GM18861 (cell line): ENCODE measurements around the gene CLEC16A.
"Not testable (repeated sequence)": the region's sequence is repeated elsewhere in the genome, so short reads cannot be mapped to it uniquely, and the experiment has no call there.

ENCODE experiments used
- ATAC-seq: cut with Tn5 transposase; IDR thresholded peaks from one replicate; pipeline ENCODE4 v1.9.1; 2021; ENCODE audit not compliant: unreplicated experiment

CLEC16A gene

DNA sequence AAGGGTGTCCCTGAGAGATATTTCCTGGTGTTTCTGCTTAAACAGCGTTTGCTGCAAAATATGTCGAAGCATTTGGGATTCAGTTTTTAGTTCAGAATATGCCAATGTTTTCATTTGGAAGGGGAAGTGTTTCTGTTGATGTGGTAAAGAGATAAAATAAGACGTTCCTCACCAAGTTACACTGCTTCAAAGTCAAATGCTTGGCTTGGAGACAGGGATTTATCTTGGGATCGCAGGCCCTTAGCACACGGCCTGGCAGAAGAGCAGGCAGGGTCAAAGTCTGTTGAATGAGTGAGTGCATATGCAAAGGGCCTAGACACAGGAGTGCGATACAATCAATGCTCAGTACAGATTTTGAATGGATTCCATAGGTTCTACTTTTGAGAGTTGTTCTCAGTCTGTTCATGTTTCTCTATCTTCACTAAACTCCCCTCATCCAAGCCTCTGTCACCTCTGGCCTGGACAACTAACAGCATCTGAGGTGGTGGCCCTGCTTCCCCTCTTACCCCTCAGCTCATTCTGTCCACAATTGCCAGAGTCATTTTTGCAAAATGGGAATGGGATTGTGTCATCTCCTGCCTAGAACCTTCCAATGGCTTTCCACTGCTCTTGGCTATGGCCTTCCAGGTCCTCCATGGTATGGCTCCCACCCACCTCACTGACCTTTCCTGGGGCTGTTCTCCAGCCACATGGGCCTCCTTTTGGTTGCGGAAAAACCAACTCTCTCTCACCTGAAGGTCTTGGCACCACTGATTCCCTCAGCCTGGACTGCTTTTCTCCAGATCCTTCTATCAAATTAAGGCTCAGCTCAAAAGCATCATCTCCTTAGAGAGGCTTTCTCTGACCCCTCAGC is 5.3 kb upstream of the CLEC16A start:
- no peak for ATAC-seq

DNA sequence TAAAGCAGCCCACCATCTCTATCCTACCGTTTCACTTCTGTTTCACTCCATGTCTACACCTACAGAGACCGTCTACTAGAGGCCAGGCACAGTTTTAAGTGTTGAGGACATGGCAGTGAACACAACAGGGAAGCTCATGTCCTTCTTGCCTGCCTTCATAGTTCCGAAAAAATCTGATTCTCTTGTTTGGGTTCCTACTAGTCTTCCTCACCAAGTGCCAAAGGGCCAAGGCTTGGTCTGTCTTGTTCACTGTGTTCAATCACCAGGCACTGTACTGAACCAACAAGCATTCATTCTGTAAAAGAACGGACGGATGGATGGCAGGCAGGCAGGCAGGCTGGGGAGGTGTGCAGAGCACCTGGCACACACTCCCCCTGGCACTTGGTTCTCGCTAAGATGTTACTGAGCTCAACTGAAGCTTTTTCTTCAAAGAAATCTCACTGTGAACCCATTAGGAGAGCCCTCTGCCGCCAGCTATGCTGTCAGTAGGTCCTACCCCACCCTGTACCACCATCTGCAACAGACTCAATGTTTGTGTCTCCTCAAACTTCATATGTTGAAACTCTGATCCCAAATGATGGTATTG is 4.6 kb upstream of the CLEC16A start:
- ATAC-seq: no peak

DNA sequence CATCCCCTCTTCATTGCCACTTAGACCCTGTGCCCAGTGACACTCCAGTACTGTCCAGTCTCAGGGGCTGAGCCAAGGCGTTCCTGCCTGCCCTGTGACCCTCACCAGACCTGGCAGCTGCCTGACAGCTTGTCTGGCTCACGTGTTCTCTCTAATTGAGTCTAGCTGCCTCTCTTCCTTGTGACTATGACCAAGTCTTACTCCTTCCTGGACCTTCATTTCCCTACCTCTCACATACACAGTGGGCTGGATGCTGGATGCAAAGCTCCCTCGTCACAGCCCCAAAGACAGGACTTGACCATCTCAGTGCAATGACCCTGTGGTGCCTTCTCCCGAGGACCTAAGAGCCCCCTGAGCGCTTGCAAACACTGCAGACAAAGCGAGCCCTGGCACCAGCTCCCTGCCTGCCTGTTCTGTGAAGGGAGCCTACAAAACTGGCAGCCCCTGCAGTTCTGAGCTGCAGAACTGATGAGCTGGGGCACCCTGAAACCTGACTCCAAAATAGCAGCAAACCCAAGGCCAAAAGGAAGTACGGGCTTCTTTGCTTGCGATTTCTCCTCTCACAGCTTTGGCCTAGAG is 3.8 kb upstream of the CLEC16A start:
- ATAC-seq: no peak

DNA sequence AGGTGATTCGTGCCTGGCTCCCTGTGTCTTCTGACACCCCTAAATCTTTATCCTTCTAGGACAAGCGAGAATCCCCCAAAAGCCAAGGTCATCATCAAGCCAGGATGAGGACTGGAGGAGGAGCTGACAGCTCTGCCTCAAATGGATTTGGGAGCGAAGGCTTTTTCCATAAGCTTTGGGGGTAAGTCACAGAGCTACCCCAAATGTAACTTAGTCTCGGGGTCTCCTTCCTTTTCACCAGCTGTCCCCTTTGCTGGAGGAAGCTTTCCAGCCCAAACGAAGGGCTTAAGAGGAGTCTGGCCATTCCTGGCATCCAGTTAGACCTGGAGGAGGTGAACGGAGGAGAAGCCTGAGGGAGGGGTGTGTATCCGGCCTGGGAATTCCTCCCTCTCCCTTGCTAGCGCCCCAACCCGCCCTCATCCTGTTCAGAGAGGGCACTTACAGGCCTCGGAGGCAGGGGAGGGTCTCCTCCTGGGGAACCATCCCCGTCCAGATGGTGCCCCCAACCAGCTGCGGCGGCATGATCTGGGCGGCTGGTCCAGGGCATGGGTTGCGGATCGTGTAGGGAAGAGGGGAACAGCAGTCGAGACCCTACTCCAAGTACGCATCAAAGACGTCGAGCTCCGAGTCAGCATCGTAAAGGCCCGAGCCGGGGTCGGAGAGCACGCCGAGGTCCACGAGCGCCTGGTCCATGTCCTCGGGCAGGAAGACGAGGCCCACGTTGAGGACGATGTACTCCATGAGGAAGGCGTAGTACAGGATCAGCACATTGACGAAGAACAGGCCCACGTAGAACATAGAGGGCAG is 3.0 kb upstream of the CLEC16A start:
- no peak for ATAC-seq

DNA sequence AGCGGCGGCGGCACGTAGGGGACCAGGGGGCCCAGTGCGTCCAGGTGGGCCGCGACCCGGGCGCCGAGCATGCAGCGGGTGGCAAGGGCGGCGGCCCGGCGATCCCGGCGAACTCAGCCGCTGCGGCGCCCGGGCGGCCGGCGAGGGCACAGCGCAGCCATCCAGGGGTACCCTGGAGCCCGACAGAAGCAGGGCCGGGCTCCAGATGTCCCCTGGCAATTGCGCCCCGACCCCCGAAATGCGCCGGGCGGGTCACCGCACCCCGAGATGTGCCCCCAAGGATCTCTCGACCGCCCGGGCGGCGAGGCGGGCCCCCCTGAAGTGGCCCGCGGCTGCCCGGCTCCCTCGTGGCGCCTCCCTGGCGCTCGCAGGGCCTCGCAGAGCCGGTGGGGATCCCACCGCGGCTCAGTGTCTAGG is 2.4 kb upstream of the CLEC16A start:
- not testable (repeated sequence) for ATAC-seq

DNA sequence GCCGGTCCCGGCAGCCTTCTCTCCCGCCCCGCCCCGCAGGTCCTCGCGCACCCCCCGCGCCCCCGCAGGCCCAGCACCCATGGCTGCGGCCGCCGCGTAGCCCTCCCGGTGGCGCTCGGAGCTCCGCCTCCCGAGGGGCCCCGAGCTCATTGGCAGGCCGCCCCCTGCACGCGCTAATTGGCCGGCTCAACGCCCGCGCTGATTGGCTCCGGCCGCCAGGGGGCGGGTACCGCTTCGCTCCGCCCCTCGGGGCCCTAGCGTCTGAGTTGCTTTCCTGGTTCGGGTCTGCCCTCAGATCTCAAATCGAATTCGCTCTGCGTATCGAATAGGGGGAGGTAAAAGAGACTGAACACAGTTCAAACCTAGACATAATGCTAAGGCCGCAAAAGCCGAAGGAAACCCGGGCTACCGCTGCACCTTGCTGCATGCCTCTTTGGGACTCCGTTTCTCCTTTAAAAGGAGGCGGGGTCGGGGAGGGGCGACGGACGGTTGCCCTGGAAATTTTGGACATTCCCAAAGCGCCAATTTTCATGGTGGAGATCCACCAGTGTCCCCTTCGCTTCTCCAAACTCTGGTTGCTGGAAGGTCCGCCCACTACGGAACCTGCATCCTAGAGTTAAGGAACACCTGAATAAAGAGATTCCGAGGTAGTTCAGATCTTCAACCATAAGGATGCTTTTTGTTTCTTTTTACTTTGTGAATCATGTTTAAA is 1.9 kb upstream of the CLEC16A start, which contains the start of gene DEXI:
TSS of gene DEXI (minus strand) at position 117 of the 712 bp plus-strand sequence. CDS start 463 bp downstream, outside the sequence.
- ATAC-seq: peak; percentile 47

DNA sequence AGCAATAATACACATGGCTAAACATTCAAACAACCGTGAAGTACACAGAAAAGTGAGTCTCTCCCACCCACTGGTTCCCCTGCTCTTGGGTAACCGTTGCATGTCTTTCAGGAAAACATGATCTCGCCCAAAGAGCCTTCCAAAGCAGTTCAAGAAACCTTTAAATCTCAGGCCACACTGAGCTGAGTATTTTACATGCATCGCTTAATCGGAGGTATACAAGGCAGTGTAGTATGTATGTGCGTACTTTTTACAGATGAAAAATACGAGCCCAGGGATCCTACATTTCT is 1.4 kb upstream of the CLEC16A start:
- ATAC-seq: no peak

DNA sequence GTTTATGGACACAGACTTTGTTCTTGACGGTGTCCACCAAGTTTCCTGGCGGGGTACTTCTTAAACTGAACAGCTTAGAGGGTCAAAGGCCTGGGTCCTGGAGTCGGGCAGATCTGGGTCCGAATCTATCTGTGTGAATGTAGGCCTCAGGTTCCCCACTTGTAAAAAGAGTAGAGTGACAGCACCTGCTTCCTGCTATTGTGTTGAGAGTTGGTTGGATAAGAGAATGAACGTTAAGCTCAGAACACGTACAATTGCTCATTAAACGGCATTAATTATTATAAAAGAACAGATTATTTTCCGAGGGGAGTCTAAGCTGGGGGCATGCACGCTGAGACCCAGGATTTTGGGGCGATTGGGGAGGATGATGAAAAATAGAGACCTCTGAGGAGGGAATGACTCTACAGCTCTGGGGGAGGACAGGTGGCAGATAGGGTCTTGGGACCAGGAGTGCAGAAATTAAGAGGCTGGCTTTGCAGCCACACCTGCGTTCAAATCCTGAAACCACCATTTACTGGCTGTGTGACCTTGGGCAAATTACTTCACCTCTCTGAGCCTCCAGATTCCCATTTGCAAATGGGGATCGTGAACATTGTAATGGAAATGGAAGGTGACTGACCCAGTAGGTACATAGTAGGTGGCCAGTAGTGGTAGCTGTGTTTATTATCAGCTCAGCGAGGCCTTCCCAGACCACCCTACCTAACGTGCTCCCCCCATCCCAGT is 862 bp downstream of the CLEC16A start:
- no peak for ATAC-seq

DNA sequence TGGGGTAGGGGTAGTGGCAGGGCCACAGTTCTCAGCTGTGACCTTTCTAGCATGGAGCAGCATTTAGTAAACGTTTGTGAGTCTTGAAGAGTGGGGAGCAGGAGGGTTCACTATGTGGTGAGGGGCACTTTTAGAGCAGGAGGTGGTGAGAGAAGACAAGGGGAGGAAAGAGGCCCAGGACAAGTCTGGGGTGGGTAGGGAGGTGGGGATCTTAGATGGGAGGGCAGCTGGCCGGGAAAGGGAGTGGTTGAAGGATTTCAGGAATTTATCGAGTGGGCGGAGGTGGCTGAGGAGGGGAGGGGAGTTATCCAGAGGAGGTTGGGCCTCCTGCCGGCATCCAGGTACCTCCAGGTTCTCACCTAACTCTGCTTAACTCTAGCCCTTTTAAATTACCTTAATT is 1.9 kb downstream of the CLEC16A start:
- no peak for ATAC-seq

DNA sequence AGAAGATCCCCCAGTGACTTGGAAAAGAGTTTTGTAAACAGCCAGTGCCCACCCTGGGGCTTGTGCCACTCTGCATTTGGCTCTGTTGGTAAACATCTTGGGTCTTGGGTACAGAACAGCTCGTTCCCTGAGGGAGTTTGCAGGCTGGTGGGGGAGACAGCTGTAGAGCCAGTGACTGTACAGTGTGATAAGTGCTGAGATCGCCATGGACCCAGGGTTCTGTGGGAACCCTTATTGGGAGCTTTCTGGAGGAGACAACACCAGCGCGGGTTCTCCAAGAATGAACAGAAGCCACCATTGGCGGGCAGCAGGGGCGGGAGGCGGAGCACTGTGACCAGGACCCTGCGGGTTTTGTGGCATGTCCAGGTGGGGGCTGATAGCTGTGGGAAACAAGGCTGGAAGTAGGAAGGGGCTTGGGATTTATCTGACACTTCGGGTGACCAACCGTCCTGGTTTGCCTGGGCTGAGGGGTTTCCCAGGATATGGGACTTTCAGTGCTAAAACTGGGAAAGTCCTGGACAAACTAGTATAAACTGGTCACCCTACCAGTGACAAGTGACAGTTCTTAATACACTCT is 2.9 kb downstream of the CLEC16A start:
- no peak for ATAC-seq

DNA sequence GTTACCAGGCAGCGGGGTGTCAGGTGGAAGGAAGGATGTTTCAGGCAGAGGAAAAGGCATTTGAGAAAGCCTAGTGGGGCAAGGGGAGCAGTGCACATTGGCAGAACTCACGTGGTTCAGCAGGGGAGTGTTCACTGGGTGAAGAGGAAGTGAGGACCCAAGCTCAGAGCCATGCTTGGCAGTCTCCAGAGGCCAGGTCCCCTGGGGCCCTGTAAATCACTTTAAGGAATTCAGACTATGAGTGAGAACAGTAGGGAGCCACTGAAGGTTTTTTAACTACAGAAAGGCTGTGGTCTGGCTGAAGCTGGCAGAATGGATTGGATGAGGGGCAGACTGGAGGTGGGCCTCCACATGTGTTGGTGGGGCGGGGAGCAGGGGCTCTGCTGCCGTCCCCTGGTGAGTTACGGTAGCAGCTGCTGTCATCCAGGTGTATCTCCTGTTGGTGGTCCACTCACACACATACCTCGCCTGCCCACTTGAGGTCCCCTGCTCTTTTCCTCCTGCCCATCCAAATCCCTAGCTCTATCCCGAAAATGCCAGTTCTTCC is 5.1 kb downstream of the CLEC16A start:
- peak; percentile 70 for ATAC-seq

DNA sequence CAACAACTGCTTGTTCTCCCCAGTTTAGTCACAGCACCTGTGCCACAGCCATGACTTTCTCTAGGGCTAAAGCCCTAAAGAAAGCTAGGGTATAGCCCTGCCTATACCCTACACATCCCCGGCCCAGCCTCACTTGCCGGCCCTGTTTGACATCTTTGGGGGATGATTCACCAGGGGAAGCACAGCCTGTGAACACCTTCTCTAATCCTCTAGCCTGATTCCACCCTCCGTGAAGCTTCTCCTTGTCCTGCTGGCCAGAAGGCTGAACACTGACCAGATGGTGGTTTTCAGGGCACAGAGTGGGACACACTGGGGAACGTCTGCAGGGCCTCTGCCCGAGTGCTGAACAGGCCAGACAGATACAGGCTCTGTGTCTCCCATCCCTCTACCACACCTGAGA is 6.0 kb downstream of the CLEC16A start:
- ATAC-seq: no peak

DNA sequence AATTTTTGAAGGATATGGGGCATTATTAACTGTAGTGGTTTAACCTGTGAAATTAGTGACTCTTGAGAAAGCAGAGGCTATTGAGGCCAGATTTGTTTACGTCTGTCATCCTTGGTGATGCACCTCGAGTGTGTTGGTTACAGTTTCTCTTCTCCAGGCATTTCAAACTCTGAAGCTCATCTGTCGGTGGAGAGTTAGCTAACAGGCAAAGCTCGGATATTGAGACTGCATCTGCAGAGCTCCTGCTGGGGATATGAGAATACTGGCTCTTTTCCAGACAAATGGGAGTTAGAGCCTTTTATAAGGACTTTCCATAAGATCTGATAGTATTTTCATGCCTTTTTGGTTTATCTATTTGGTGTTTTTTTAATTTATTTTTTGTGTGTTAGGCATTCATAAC is 6.7 kb downstream of the CLEC16A start:
- ATAC-seq: no peak

DNA sequence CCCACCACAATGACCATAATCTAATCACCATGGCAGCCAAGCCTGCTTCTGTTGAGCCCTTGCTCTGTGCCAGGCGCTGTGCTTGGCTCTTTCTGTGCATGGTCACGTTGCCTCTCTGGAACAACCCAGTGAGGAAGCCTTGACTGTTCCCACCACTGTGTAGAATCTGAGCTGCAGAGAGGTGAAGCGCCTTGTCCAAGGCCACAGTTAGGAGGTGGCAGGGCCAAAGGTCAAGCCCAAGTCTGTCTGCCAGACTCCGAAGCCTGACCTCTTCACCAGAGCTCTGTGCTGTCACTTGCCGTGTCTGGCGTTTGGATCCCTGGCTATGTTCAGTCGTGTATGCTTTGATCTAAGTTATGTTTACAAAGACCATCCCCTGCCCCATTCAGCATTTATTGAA is 10.5 kb downstream of the CLEC16A start:
- ATAC-seq: no peak

DNA sequence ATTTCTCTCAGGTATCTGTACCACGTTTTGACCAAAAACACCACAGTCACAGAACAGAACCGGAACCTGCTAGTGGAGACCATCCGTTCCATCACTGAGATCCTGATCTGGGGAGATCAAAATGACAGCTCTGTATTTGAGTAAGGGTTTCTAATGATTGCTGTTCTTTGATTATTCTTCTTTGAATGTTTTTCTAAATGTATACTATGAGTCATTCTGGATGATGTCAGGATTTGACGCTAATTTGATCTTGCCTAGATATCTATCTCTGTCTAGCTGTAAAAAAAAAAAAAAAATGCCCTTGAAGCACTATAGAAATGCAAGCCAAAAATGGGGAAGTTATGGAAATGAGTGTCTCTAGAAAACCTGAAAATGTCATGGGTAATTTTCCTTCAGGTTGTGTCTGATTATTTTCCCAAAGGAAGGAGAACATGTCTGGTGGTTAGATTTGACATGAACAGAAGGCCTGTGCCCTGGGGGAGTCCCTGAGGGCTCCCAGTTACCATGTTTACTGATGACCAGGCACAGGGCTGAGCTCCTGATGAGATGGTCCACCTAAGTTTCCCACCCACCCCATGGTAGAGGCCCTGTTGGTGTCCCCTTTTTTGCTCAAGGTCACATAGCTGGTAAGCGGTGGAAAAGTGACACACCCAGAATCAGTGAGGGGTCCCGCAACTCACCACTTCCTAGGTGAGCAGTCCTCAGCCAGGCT is 13.6 kb downstream of the CLEC16A start:
- no peak for ATAC-seq

DNA sequence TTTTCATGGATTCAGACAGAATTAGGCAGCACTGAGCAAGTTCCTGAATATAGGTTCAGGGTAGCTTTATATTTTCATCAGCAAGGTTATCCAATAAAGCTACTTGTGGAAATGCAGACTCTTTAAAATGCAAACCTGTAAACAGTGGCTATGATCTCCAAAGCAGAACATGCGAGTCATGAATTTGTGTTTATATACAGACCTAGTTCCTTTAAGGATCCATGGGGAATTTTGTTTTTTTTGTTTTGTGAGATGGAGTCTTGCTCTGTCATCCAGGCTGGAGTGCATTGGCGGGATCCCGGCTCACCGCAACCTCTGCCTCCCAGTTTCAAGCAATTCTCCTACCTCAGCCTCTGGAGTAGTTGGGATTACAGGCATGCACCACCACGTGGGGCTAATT is 14.8 kb downstream of the CLEC16A start:
- no peak for ATAC-seq

DNA sequence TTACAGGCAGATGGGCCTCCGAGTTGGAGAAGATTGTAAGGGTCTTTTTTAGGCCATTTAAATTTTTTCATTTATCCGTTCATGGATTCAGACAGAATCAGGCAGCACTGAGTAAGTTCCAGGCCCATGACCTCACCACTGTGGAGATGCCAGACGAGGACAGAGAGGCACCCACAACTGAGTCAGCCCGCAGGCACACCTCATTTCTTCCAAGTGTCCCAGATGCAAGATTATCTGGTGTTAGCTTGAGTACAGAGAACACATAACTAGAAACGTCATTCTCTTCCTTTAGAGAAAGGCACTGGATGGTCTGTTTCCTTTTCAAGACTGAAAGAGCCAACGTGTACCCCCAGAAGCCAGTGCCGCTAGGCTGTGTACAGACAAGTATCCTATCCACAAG is 16.9 kb downstream of the CLEC16A start:
- ATAC-seq: no peak

DNA sequence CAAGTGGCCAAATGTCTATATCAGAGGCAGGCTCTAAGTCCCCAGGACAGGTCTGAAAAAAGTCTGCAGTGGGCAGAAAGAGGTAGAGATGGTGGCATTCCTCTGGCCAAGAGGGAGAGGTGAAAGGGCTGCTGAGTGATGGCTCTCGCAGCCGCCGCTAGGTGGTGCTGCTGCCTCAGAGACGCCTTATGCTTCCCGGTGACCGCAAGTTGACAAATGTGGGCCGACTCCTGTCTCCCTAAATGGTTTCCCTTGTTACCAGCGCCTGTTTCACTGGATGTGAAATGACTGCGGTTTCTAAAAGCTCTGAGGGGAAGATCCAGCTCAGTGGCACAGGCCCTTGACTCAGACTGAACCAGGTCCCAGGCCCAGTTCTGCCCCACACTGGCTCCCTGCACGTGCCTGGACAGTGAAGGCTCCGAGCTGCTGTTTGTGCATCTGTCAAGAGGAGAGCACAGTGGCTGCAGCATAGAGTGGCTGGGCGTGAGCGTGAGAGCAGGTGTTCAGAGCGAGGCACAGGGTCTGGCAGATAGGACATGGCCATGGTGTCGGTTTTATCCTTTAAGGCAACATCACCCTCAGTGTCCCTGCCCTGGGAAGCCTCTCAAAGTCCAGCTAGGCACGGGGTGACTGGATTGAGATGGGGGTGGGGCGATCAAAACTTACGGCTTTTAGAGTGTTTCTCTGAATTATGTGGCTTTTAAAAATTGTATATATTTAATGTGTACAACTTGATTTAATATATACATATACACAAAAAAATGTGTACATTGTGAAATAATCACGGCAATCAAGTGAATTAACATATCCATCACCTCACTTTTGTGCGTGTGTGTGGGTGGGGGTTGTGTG is 19.9 kb downstream of the CLEC16A start:
- ATAC-seq: peak; percentile 23
